Stimulated activated CD8-positive, alpha-beta memory T cell treated with anti-CD3 and anti-CD28 coated beads, Interleukin-4, amount 100 ng/mL, for 48 hours (primary cell): ENCODE results near the gene NREP.
"Not testable (repeated sequence)": the region's sequence is repeated elsewhere in the genome, so short reads cannot be mapped to it uniquely, and the experiment has no call there.

Experiments used
- DNase-seq: peaks from one replicate; pipeline ENCODE4 v3.0.0-alpha.2; 2020

Gene NREP

DNA sequence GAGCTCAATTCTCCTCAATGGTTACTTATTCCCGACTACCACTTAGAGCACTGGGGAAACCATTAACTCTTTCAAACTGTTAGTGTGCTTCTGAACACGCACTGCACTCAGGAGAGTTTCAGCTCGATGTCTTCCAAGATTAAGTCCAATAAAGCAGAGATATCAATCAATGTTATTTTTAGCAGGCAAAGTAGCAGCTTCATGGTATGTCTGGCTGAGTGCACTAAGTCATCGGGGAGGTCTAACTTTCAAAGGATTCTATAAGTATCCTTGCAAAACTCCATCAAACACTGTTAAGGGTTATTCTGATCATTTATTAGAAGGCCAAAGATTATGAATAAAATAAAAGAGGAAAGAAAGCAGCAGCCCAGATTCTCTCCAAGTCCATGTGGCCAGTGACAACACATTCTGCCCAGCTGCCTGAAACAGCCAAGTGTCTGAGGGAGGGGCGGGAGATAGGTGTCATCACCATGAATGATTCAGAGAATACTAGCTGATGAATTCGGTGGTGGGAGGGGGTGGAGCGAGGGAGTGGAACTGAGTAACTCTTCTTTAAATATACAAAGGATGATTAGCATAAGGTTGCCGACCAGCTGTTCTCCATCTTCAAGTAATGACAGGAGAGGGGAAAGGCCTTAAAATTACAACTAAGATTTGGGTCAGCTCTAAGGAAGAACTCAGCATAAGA lies 21.3 kb downstream of the NREP start:
- DNase-seq, result peak; percentile 47

GRCh38 chr5:111734597-111734996 lies 22.4 kb downstream of the NREP start:
- DNase-seq, result no peak

DNA sequence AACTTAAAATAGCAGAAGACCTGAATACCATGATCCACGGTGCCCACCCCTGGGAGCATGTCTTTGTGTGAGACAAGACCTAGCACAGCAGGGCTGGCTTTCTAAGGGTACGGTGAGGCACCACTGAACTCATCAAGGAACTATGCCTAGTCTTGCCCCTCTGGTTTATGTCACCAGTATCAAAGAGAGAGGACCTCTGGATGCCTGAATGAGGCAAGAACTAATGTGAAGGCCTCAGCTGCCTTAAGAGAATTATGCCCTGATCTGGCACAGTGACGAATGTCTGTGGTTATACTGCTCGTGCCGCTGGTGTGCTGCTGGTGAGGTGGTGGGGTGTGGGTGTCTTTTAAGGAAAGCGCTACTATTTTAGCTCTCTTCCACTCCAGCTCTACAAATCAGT lies 23.0 kb downstream of the NREP start:
- DNase-seq, result peak; percentile 32

GRCh38 chr5:111733571-111733970 lies 23.4 kb downstream of the NREP start:
- no peak for DNase-seq

DNA sequence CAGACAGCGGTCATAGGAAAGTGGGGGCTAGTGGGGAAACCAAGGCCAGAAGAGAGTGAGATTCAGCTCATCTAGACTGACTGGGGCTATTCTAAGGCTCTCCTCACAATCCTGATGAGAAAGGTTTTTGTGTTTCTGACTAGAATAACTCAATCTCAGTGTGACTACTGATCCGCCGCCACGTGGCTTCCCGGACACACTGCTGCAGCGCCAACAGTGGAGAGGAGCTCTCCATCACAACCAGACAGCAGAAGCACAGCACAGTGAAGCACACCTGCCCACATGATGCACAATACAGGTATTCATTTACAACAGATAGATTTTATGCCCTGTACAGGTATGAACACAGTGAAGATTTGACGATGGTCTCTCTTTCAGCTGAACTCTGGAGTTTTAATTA lies 25.4 kb downstream of the NREP start:
- no peak for DNase-seq

DNA sequence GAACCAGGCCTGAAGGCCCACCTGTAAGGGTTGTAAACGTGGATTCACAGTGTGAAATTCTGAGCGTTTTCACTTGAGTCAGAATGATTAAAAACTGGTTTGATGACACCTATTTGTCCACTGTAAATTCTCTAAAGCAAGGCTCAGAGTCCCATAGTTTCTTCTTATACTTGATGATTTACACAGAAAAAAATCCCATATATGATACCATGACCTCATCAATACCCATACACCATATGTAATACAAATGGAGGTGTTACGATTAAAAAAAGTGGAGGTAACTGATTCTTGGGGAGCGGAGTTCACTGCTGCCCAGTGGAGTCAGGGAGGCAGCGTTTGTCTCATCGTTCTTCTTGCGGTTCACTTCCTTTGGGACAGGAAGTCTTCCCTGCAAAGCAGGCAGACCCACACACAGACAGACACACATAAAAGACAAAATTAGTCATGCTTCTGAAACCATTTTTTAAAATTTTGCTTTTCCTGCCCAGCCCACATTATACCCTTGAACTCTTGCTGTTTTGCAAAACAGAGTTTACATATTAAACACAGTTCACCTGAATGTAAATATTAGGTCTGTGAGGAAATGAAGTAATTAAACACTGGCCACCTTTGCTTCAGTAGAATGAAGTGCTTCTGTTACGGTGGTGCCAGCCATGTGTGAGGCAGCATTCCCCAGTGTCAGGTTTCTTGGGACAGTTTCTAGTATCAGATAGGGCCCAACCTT lies 26.2 kb downstream of the NREP start:
- no peak for DNase-seq

DNA sequence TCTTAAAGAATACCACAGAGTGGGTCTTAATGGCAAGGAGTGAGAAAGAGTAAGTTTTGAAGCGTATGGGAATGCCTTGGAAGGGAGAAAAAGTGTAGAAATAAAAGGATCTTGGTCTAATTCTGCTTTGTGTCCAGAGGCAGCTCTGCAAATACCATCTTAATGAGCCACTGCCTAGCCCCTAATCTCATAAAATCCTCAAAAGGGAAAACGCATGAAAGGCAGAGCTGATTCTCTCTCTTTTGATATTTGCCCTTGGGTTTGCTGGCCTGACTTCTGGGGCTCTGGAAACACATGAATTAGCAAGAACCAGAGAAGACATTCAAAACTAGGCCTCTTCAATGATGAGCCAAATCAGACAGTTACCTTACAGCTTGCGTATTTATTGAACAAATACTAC lies 28.1 kb downstream of the NREP start:
- no peak for DNase-seq

DNA sequence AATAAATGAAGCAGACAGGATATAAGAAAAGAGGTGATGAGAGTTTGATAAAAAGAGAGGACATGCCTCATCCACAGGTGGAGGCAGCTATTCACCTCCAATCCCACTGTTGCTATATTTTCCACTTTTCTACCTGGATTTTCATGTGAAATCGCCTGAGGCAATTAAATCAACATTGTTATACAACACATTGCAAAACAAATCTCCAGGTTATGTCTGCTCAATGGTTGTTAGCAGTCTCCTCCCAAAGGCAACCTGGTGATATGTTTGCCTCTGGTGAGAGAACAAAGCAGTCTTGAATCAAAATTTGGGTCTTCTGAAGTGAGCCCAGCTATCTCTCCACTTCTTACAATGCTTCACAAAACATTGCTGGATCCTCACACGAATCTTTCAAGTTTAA lies 30.0 kb downstream of the NREP start:
- DNase-seq, result no peak

DNA sequence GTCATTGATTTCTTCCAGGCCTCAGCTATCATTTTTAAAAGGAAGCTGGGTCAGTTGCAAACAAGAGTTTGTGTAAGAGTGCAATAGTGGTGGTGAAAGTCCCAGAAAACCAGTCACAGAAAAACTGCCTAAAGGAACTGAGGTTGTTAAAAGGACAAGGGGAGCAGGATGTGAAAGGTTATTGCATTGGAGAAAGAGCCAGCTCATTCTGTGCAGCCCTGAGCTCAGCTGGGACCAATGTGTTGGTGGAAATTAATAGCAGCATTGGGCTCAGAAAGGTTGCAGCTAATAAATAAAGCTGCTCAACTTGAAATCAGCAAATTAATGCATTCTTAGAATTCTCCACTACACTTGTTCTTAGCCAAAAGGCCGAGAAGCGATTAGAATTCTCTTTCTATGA lies 34.9 kb downstream of the NREP start:
- no peak for DNase-seq

- no peak for DNase-seq
These were observed 36.6 kb downstream of the NREP start for GRCh38 chr5:111720333-111720890.

DNA sequence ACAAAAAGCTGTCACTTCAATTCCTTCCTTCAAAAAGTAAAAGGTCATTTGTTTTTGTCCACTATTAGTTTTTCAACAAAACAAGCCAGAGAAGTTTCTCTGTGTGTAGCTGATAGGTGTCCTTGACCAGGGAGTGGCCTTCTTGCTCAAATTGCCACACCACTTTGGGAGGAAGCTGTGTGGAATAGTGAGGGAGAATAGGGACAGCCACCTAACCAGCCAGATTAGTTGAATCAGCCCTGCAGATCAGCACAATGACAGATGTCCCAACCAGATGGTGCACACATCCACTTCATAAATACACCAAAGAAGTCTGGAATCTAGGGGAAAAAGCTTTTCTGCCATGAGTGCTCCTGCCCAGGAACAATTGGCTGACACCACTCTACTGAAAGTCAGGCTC lies 37.2 kb downstream of the NREP start:
- no peak for DNase-seq

GRCh38 chr5:111716789-111717188 lies 40.2 kb downstream of the NREP start:
- DNase-seq, result not testable (repeated sequence)

- DNase-seq, result no peak
These were observed 49.3 kb downstream of the NREP start for GRCh38 chr5:111707630-111708164.

GRCh38 chr5:111706345-111706744 lies 50.6 kb downstream of the NREP start:
- no peak for DNase-seq

DNA sequence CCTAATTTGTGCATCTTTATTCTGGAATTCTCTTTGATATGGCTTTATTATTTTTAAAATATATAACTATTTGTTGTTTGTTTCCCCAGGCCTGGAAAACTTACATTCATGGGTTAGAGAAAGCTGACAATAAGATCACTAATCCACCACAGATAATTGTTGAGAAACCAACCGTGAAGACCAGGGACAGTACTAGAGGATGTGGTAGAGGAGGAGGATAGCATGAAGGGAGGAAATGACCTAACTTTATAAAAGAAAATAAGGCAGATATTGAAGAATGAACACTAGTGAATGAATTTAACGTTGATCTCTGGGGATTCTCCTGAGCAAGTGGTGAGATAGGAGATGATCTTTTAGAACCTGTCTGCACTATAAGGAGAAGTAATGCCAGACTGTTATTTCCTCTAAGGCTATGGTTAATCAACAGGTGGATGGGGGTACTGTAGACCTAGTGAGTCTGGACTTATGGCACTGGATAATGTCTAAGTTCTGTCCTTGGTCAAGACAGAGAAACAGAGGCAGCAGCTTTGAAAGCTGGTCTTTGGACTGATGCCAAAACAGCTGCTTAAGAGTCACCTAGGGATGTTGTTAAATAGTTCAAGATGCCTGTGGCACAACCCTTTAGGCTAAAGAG lies 52.4 kb downstream of the NREP start:
- no peak for DNase-seq

GRCh38 chr5:111703662-111704061 lies 53.3 kb downstream of the NREP start:
- no peak for DNase-seq

DNA sequence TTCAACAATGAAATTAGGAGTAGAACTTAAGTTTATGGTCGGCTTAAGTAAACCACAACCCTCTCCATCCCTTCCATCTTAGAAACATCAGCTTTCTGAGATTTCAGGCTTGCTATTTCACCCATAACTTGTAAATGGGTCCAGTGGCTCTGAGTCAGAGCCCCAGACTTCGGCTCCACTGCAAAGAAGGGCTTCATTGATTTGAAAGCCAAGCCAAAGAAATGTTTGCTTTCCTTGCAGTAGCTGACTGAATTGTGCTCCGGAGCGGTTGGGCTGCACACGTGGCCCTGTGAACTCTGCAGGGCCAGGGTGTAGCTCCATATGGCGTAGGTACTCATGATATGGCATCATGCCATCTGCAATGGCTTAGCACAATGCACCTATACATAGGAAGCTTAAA lies 57.0 kb downstream of the NREP start:
- DNase-seq, result no peak

GRCh38 chr5:111699324-111699723 lies 57.7 kb downstream of the NREP start:
- no peak for DNase-seq

GRCh38 chr5:111697881-111698757 lies 58.9 kb downstream of the NREP start:
- no peak for DNase-seq

DNA sequence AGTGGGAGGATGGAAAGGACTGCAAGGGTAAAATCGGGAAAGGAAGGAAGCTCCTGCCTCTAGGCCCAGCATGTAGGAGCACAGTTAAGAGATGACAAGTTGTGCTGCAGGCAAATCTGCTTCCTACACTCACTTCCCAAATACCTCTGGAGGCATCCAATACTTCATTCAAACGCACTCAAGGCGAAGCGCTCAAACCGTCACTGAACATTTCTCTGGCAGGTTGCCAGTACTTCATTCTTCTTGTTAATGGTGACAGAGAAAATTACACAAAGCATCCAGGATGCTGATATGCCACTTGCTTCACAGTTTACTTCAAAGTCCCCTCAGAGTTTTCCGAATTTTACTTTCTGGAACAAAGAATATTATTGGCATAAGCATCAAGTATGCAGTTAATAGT lies 59.8 kb downstream of the NREP start:
- no peak for DNase-seq

DNA sequence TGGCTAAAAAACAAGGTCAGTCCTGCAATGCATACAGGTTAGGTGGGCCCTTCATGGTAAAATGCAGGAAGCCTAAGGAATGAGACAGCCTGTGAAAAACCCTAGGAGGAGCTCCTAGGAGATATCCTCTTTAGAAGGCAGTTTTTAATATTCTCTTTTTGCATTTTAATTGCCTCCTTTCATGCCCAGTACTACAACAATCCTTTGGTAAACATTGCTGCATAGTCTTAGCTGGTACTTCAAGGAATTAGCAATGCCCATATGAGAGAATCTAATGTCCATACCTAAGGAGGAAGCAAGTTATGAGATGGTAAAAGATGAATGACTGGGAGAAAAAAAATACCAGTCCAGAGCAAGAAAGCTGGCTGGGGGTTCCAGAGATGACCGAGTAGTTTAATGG lies 61.0 kb downstream of the NREP start:
- DNase-seq, result no peak

GRCh38 chr5:111694133-111694532 lies 62.9 kb downstream of the NREP start:
- DNase-seq, result no peak

DNA sequence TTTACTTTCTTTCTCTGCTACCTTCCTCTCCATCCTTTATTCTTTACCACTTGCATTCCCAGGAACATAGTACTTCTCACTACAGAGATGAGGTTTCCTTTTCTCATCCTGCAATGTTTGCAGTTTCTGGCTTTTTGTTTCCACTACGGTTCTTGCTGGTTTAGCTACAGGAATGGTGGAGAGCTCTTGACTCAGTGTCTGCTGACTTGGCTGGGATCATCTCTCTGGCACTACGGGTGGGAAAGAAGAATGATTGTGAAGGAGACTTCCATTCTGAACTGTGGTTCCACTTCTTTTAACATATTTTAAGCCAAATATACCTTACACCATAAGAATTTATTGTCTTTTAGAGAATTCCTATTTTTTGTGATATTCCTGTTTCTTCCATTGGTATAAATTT lies 65.1 kb downstream of the NREP start:
- DNase-seq, result no peak
